ENCODE data around the gene PPP1R36.

The PPP1R36 gene

GRCh38 chr14:64636980-64637429 is 87.2 kb downstream of the PPP1R36 start:
- Mint-ChIP-seq H3K36me3 (no peaks in the 10 kb centered on the region), H3K27me3 (peaks cover 5% of the 10 kb centered on the region), H3K4me3 (no peak overlapping the region), H3K27ac (no peak overlapping the region), H3K9me3 (no peaks in the 10 kb centered on the region), H3K4me1 (no peaks in the 10 kb centered on the region)

DNA sequence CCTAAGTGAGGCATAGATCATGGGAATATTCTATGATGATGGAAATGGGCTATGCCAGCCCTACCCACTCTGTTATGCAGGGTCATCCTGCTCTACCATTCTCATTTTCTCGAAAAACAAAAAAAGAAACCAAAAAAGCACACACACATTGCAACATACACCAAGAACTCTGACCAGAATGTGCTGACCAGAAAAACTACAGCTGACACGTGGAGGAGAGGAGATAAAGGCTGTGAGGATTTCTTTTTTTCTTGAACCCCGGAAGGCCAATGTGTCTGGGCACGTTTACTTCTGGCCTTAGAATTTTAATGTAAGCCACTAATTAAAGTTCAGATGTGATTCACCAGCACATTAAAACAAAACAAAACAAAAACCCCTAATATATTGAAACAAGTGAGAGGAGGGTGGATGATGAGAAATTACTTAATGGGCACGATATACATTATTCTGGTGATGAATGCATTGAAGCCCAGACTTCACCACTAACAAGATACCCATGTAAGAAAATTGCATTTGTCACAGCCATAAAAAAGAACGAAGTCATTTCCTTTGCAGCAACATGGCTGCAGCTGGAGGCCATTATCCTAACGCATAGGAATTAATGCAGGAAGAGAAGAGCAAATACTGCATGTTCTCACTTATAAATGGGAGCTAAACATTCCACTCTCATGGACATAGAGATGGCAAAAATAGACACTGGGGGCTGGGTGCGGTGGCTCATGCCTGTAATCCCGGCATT is 88.1 kb downstream of the PPP1R36 start:
- Mint-ChIP-seq H3K4me1 (no peaks in the 10 kb centered on the region), H3K27ac (no peak overlapping the region), H3K4me3 (no peak overlapping the region), H3K36me3 (no peaks in the 10 kb centered on the region), H3K9me3 (no peaks in the 10 kb centered on the region), H3K27me3 (peaks cover 7% of the 10 kb centered on the region)

DNA sequence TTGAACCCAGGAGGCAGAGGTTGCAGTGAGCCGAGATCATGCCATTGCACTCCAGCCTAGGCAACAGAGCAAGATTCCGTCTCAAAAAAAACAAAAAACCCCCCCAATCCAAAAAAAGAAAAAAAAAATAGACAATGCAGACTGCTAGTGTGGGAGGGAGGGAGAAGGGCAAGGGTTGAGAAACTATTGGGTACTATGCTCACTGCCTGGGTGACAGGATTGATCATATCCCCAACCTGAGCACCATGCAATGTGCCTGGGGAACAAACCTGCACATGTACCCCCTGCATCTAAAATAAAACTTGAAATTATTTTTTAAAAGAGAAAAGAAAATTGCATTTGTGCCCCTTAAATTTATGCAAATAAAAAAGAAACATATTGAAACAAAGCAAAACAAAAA is 88.9 kb downstream of the PPP1R36 start:
- Mint-ChIP-seq H3K27ac (no peak overlapping the region), H3K9me3 (peaks cover 2% of the 10 kb centered on the region), H3K36me3 (no peaks in the 10 kb centered on the region), H3K4me3 (no peak overlapping the region), H3K4me1 (no peaks in the 10 kb centered on the region), H3K27me3 (peaks cover 7% of the 10 kb centered on the region)
